SJSA1 (cell line): ENCODE results near the gene IL1RAPL1. TPM values are rescaled to one million over a fixed set of nuclear protein-coding genes. Genes with fewer than 3 reads are reported as not detected.

Experiments
- DNase-seq, 2 experiments: peaks; one replicate each; pipeline ENCODE4 v3.0.0-alpha.2; 2015 to 2020; ENCODE audit warnings: low spot score in 2 of 2, low read depth in 1 of 2
- H3K27ac ChIP-seq: fragments of 250-450 bp; sonication (Bioruptor Pico); 2 replicates; pipeline ENCODE4 v1.5.1; 2020; ENCODE audit warnings: mild to moderate bottlenecking, moderate library complexity
- H3K27me3 ChIP-seq: fragments of 250-450 bp; sonication (Bioruptor Pico); replicated peaks from 2 replicates; pipeline ENCODE4 v1.5.1; 2020; ENCODE audit warnings: mild to moderate bottlenecking, moderate library complexity
- H3K36me3 ChIP-seq: fragments of 250-450 bp; sonication (Bioruptor Pico); 2 replicates; pipeline ENCODE4 v1.5.1; 2020; ENCODE audit warnings: mild to moderate bottlenecking
- H3K4me1 ChIP-seq: fragments of 250-450 bp; sonication (Bioruptor Pico); replicated peaks from 2 replicates; pipeline ENCODE4 v1.6.1; 2021; ENCODE audit warnings: mild to moderate bottlenecking
- H3K4me3 ChIP-seq: fragments of 250-450 bp; sonication (Bioruptor Pico); 2 replicates; pipeline ENCODE4 v1.5.1; 2020; ENCODE audit warnings: mild to moderate bottlenecking
- H3K9me3 ChIP-seq: fragments of 250-450 bp; sonication (Bioruptor Pico); replicated peaks from 2 replicates; pipeline ENCODE4 v1.5.1; 2020; ENCODE audit warnings: mild to moderate bottlenecking
- total RNA-seq: library from RNA; depleted of rRNA; stranded (reverse); fragments of >200 nt; shearing (Covaris generic); gene quantifications from 2 replicates; pipeline ENCODE4 v1.2.3, GENCODE V29; 2014

IL1RAPL1 gene
- total RNA-seq, 1 experiment from 2014 or later, result not detected

DNA sequence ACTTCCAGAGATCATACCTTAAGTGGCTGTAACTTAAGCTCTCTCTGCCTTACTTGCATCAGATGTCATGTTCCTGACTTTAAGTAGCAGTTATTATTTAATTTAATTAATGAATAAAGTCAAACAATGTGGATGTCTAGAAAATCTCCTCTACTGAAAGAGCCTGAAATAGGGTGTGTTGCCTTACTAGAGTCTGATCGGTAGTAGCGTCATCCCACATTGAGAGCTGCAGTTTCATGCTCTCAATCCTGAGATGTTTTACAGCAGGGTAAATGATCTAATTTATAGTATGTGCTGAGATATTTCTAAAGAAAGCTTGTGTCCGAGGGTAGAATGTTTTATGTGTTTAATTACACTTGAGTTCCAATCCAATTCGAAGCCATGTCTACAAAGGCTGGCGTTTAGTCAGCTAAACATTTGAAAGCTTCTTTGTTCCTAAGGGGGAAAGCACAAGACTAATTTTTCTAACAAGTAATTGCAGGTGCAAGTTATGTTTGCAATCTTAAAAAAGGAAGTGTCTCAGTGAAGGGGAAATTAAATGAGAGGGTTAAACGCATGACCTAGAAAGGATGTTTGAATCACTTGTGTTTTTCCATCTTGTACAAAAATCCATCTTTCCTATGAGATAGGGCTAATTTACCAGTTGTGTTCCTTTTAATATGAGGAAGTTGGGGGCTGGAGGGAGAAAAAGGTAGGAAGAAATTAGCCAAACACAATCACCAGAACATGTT lies 1237.1 kb downstream of the IL1RAPL1 start:
- Histone ChIP-seq H3K4me1 (no peaks in the 10 kb centered on the region), H3K9me3 (no peaks in the 10 kb centered on the region), H3K27ac (no peak overlapping the region), H3K36me3 (no peaks in the 10 kb centered on the region), H3K27me3 (no peaks in the 10 kb centered on the region), H3K4me3 (no peak overlapping the region)
- no peak for DNase-seq

DNA sequence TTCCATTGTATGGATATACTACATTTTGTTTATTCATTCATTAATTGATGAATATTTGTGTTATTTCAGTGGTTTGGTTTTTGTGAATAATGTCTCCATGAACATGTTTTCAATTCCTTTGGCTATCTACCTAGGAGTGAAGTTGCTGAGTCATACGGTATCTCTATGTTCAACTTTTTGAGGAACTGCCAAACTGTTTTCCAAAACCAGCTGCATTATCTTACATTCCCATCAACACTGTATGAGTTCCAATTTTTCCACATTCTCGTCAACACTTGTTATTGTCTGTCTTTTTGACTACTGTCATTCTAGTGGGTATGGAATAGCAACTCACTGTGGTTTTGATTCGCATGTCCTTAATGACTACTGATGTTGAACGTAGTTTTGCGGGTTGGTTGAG lies 1239.5 kb downstream of the IL1RAPL1 start:
- Histone ChIP-seq H3K4me3 (no peak overlapping the region), H3K27me3 (no peaks in the 10 kb centered on the region), H3K9me3 (no peaks in the 10 kb centered on the region), H3K4me1 (no peaks in the 10 kb centered on the region), H3K27ac (no peak overlapping the region), H3K36me3 (no peaks in the 10 kb centered on the region)
- no peak for DNase-seq

DNA sequence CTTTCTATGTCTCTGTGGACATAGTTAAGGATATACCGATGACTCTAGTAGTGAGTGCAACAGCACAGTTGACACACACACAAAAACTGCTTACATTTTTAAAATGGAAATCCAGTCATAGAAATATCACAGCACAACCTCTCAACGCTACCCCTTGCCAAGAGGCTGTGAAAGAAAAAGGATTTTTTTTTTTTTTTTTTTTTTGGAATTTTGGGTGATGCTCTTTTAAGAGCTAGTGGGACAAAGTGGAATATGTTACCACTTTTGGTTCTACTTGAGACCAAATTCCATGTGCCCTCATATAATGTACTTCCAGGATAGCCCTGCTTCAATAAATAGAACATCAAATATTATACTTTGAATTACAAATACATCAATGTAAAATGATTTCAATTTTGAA lies 1247.1 kb downstream of the IL1RAPL1 start:
- no peak overlapping the region for H3K27ac ChIP-seq
- no peaks in the 10 kb centered on the region for H3K27me3 ChIP-seq
- H3K36me3 ChIP-seq, result no peaks in the 10 kb centered on the region
- no peak for DNase-seq
- no peak overlapping the region for H3K4me3 ChIP-seq
- no peaks in the 10 kb centered on the region for H3K9me3 ChIP-seq
- no peaks in the 10 kb centered on the region for H3K4me1 ChIP-seq

- no peak for DNase-seq
- H3K4me1 ChIP-seq, result no peaks in the 10 kb centered on the region
- no peaks in the 10 kb centered on the region for H3K27me3 ChIP-seq
- no peaks in the 10 kb centered on the region for H3K36me3 ChIP-seq
- H3K4me3 ChIP-seq, result no peak overlapping the region
- H3K9me3 ChIP-seq, result no peaks in the 10 kb centered on the region
- no peak overlapping the region for H3K27ac ChIP-seq
These were observed 1247.5 kb downstream of the IL1RAPL1 start for GRCh38 chrX:29834764-29835163.

- H3K4me3 ChIP-seq, result no peak overlapping the region
- no peaks in the 10 kb centered on the region for H3K36me3 ChIP-seq
- no peak for DNase-seq
- H3K27me3 ChIP-seq, result no peaks in the 10 kb centered on the region
- no peak overlapping the region for H3K27ac ChIP-seq
- H3K4me1 ChIP-seq, result no peaks in the 10 kb centered on the region
- no peaks in the 10 kb centered on the region for H3K9me3 ChIP-seq
These were observed 1254.5 kb downstream of the IL1RAPL1 start for GRCh38 chrX:29841750-29842149.

DNA sequence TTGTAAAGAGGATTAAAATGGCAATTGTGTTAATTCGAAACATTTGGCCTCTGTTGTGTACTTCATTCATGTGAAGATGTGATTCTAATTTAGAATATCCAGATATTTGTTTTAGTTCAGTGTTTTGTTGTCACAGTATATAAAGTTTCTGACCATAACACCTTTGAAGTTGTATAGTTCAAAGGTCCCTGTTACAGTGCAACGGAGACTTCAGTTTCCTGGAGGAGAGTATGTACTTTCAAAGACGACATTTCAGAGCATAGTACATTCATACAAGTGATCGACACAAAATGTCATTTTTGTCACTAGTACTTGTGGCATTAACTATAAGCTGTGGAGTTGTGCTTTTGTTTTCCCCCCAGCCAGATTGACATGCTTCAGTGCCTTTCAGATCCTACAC lies 1255.3 kb downstream of the IL1RAPL1 start:
- H3K27me3 ChIP-seq, result no peaks in the 10 kb centered on the region
- no peak for DNase-seq
- H3K27ac ChIP-seq, result no peak overlapping the region
- no peak overlapping the region for H3K4me3 ChIP-seq
- no peaks in the 10 kb centered on the region for H3K9me3 ChIP-seq
- no peaks in the 10 kb centered on the region for H3K4me1 ChIP-seq
- H3K36me3 ChIP-seq, result no peaks in the 10 kb centered on the region

DNA sequence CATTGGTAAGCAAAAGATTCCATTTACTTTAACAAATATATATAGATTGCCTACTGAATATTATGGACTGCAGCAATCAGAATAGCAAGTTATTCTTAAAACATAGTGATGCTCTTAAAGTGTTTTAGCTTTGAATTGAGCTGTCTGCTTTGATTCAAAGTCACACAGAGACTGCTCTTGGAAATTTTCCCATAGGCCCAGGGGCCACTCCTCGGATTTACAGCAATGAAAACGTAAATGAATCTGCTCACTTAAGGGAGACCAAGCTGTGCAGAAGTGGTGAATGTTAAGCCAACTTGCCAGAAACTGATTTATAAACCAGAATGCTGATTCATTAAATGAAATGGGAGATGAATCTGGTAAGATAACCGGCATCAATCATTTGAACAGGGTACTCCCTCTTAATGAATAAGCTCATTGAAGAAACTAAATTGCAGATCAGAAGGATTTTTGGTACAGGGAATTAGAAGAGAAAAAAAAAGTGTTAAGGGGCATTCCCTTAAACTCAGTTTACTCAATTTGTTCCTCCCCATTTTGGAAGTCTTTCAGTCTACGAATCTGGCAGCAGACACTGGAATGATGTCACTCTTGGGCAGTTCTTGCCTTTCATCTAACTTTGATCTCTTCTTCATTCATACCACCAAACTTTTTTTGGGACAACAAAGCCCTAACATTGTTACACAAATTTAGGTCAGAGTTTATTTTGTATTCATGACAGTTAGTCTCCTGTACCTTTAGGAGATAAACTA lies 1264.8 kb downstream of the IL1RAPL1 start:
- no peaks in the 10 kb centered on the region for H3K4me1 ChIP-seq
- no peak overlapping the region for H3K27ac ChIP-seq
- no peak for DNase-seq
- H3K36me3 ChIP-seq, result no peaks in the 10 kb centered on the region
- H3K9me3 ChIP-seq, result no peaks in the 10 kb centered on the region
- no peaks in the 10 kb centered on the region for H3K27me3 ChIP-seq
- H3K4me3 ChIP-seq, result no peak overlapping the region

DNA sequence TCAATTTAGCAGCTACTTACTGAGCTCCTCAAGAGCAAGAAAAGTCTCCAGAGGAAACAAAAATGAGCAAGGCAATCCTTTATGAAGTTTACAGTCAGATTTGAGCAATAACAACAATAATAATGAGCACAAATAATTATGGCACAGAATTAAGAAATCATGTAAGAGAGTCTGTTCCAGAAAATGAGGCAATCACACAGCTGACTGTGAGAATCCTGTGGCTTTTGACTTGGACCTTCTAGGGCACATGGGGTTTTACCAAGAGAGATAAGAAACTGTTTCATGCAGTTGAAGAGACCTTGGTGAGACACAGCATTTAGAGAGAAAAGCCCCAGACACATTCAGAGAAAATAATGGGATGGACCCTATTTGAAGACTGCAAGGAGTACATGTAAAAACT lies 1265.5 kb downstream of the IL1RAPL1 start:
- no peaks in the 10 kb centered on the region for H3K36me3 ChIP-seq
- no peak overlapping the region for H3K4me3 ChIP-seq
- H3K4me1 ChIP-seq, result no peaks in the 10 kb centered on the region
- no peak for DNase-seq
- no peak overlapping the region for H3K27ac ChIP-seq
- H3K27me3 ChIP-seq, result no peaks in the 10 kb centered on the region
- H3K9me3 ChIP-seq, result no peaks in the 10 kb centered on the region

- H3K27me3 ChIP-seq, result no peaks in the 10 kb centered on the region
- no peak overlapping the region for H3K27ac ChIP-seq
- H3K4me1 ChIP-seq, result no peaks in the 10 kb centered on the region
- H3K4me3 ChIP-seq, result no peak overlapping the region
- no peaks in the 10 kb centered on the region for H3K36me3 ChIP-seq
- no peaks in the 10 kb centered on the region for H3K9me3 ChIP-seq
- DNase-seq, result no peak
These were observed 1271.5 kb downstream of the IL1RAPL1 start for GRCh38 chrX:29858714-29859113.

GRCh38 chrX:29862126-29862677 lies 1275.0 kb downstream of the IL1RAPL1 start:
- Histone ChIP-seq H3K36me3 (no peaks in the 10 kb centered on the region), H3K9me3 (no peaks in the 10 kb centered on the region), H3K4me1 (no peaks in the 10 kb centered on the region), H3K4me3 (no peak overlapping the region), H3K27me3 (no peaks in the 10 kb centered on the region), H3K27ac (no peak overlapping the region)
- DNase-seq, result no peak

GRCh38 chrX:29867971-29868370 lies 1280.7 kb downstream of the IL1RAPL1 start:
- no peak overlapping the region for H3K27ac ChIP-seq
- H3K36me3 ChIP-seq, result no peaks in the 10 kb centered on the region
- no peaks in the 10 kb centered on the region for H3K27me3 ChIP-seq
- DNase-seq, result no peak
- H3K9me3 ChIP-seq, result no peaks in the 10 kb centered on the region
- no peaks in the 10 kb centered on the region for H3K4me1 ChIP-seq
- no peak overlapping the region for H3K4me3 ChIP-seq

DNA sequence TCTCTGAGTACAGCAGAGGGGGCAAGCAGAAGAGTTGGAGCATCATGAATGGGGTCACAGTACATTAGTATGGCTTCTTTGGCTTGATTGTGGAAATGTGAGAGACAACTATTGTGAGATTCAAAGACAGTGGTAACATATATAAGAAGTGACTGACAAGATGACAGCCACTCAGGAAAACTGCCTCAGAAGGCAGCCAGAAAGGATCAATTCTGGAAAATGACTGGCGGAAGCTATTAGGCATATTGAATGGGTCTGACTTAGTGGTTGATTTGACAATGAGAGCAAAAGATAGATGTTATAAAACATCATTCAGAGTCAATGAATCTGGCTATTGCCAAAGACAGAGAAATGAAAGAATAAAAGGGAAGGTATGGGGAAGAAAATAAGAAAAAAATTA lies 1282.6 kb downstream of the IL1RAPL1 start:
- no peaks in the 10 kb centered on the region for H3K36me3 ChIP-seq
- DNase-seq, result no peak
- no peaks in the 10 kb centered on the region for H3K27me3 ChIP-seq
- H3K27ac ChIP-seq, result no peak overlapping the region
- H3K4me3 ChIP-seq, result no peak overlapping the region
- no peaks in the 10 kb centered on the region for H3K9me3 ChIP-seq
- H3K4me1 ChIP-seq, result no peaks in the 10 kb centered on the region

DNA sequence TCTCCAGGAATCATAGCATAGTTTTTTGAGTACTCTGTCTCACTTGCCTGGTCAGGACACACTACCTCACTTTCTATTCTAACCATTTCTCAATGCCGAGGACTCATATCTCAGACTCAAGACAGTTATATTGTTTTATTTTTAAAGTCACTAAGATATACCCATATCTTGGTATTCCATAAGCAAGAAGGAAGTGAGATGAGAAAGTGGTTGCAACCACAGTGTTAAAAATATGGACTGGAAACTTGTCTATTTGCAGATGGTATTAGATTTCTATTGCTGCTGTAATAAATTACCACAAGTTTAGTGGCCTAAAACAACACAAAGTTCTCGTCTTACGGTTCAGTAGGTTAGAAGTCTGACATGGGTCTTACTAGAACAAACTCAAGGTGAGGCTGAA lies 1283.4 kb downstream of the IL1RAPL1 start:
- Histone ChIP-seq H3K27me3 (no peaks in the 10 kb centered on the region), H3K36me3 (no peaks in the 10 kb centered on the region), H3K4me1 (no peaks in the 10 kb centered on the region), H3K4me3 (no peak overlapping the region), H3K27ac (no peak overlapping the region), H3K9me3 (no peaks in the 10 kb centered on the region)
- no peak for DNase-seq

DNA sequence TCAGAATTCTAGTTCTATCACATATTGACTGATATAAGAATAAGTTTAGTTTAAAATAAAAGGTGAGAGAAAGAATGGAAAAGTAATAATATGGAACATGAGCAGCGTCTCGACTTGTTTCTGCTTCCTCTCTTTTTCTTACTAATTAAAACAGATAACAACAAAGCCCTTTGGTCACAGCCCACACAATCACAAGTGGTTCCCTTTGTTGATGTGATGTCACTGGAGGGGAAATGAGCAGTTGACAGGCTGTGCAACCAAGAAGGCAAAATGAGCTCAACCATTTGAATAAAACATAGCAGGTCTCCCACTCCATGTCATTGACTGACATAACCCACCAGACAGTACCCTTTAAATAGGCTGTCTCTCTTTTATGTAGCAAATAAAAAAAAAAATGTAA lies 1285.6 kb downstream of the IL1RAPL1 start:
- no peak for DNase-seq
- Histone ChIP-seq H3K9me3 (no peaks in the 10 kb centered on the region), H3K27ac (no peak overlapping the region), H3K27me3 (no peaks in the 10 kb centered on the region), H3K36me3 (no peaks in the 10 kb centered on the region), H3K4me1 (no peaks in the 10 kb centered on the region), H3K4me3 (no peak overlapping the region)
